HepG2 (cell line): ENCODE data around the gene SAA1. TPM values are rescaled to one million over a fixed set of nuclear protein-coding genes. Genes with fewer than 3 reads are reported as not detected.

ENCODE experiments used
- ATAC-seq: fragments of 200-7000 bp; cut with Tn5 transposase; 3 replicates; pipeline ENCODE4 v1.9.1; 2020; ENCODE audit warnings: mild to moderate bottlenecking, moderate library complexity
- BruUV-seq: library from RNA; stranded (reverse); fragments of 400-500 nt; replicated peaks from 2 replicates; lab custom pipeline; 2021; lab: Mats Ljungman, UMichigan
- CTCF ChIA-PET: fragments of 300-600 bp; formaldehyde crosslinking; extraction: SDS; loops from one replicate; lab custom pipeline; 2021; ENCODE audit warnings: low total read pairs, inconsistent platforms, low intra/inter-chr PET ratio; lab: Yijun Ruan, JAX
- POLR2A ChIA-PET: fragments of 350-600 bp; sonication (Branson Sonifier 250); formaldehyde crosslinking; loops from one replicate; lab custom pipeline; 2020; ENCODE audit warnings: antibody characterized with exemption, inconsistent platforms; lab: Yijun Ruan, JAX
- DNase-seq: peaks from one replicate; pipeline ENCODE4 v3.0.0-alpha.2; 2015; ENCODE audit warnings: low spot score
- FAIRE-seq: peaks from 3 replicates; lab custom pipeline; 2011; peaks lifted over from hg19 to GRCh38; lab: Jason Lieb, UNC
- H2AFZ ChIP-seq: one replicate; pipeline ENCODE4 v1.6.1; 2011; ENCODE audit warnings: low read length, inconsistent platforms
- H3K27ac ChIP-seq: fragments of 300-600 bp; 3 replicates; pipeline ENCODE4 v1.8.0; 2011; ENCODE audit warnings: mixed run types, mild to moderate bottlenecking, mixed read lengths, low read length, inconsistent platforms; ENCODE audit not compliant: insufficient read depth; ENCODE audit errors: extremely low read length
- H3K27me3 ChIP-seq, 2 experiments: fragments of 200-600 bp in 1 of 2; 2 replicates in 1 of 2; 3 replicates in 1 of 2; pipeline versions ENCODE4 v1.6.0 to v1.8.0; 2011; ENCODE audit warnings: low read length in 2 of 2, mild to moderate bottlenecking in 2 of 2, moderate library complexity in 2 of 2, inconsistent platforms in 1 of 2; ENCODE audit not compliant: insufficient read depth in 2 of 2, control insufficient read depth in 1 of 2
- H3K36me3 ChIP-seq, 2 experiments: fragments of 200-600 bp in 1 of 2; replicated peaks in 1 of 2; 2 replicates in 1 of 2; 3 replicates in 1 of 2; pipeline versions ENCODE4 v1.5.1 to v1.8.0; 2011; ENCODE audit warnings: low read length in 2 of 2, inconsistent platforms in 1 of 2; ENCODE audit not compliant: insufficient read depth in 2 of 2, control insufficient read depth in 1 of 2
- H3K4me1 ChIP-seq: 2 replicates; pipeline ENCODE4 v1.5.1; 2012; ENCODE audit warnings: low read length, inconsistent platforms; ENCODE audit not compliant: insufficient read depth
- H3K4me2 ChIP-seq: 2 replicates; pipeline ENCODE4 v1.6.0; 2011; ENCODE audit warnings: low read depth, low read length, inconsistent platforms
- H3K4me3 ChIP-seq, 3 experiments: fragments of 200-600 bp in 1 of 3; sonication (generic), shearing (Covaris generic) in 1 of 3; replicated peaks in 1 of 3; 2 replicates each; pipeline ENCODE4 v1.5.1; 2011 to 2016; ENCODE audit warnings: low read length in 3 of 3, inconsistent platforms in 2 of 3, low read depth in 2 of 3, mild to moderate bottlenecking in 2 of 3, control low read depth in 1 of 3, mixed read lengths in 1 of 3; ENCODE audit not compliant: insufficient read depth in 1 of 3
- H3K79me2 ChIP-seq: one replicate; pipeline ENCODE4 v1.6.1; 2011; ENCODE audit warnings: low read length, inconsistent platforms; ENCODE audit not compliant: insufficient read depth
- H3K9ac ChIP-seq: 2 replicates; pipeline ENCODE4 v1.6.0; 2011; ENCODE audit warnings: mild to moderate bottlenecking, low read depth, low read length, inconsistent platforms; ENCODE audit not compliant: insufficient read depth
- H3K9me3 ChIP-seq: 2 replicates; pipeline ENCODE4 v1.5.1; 2012; ENCODE audit warnings: mild to moderate bottlenecking, low read length
- H4K20me1 ChIP-seq: 2 replicates; pipeline ENCODE4 v1.6.0; 2011; ENCODE audit warnings: inconsistent platforms, mild to moderate bottlenecking, low read length, moderate library complexity; ENCODE audit not compliant: insufficient read depth
- CBX5 ChIP-seq: sonication (generic); formaldehyde crosslinking; IDR thresholded peaks from 2 replicates; pipeline ENCODE4 v1.4.0; 2020; ENCODE audit warnings: missing genetic modification reagents, borderline replicate concordance
- ELF3 ChIP-seq: IDR thresholded peaks from 2 replicates; pipeline ENCODE4 v1.6.1; 2016; ENCODE audit warnings: missing genetic modification reagents, missing compliant biosample characterization
- ERF ChIP-seq: IDR thresholded peaks from 2 replicates; pipeline ENCODE4 v1.6.1; 2018; ENCODE audit warnings: missing biosample characterization, missing genetic modification reagents
- GRHL1 ChIP-seq: sonication (generic); formaldehyde crosslinking; conservative IDR thresholded peaks from 2 replicates; pipeline ENCODE4 v1.8.0; 2022; ENCODE audit warnings: missing genetic modification reagents
- MAX ChIP-seq: IDR thresholded peaks from 2 replicates; pipeline ENCODE4 v1.6.1; 2012; ENCODE audit warnings: inconsistent platforms
- PAF1 ChIP-seq: IDR thresholded peaks from 2 replicates; pipeline ENCODE4 v1.6.1; 2016; ENCODE audit warnings: missing genetic modification reagents, missing compliant biosample characterization
- PITX1 ChIP-seq: sonication (generic); formaldehyde crosslinking; IDR thresholded peaks from 2 replicates; pipeline ENCODE4 v1.5.1; 2020; ENCODE audit warnings: mild to moderate bottlenecking, missing genetic modification reagents
- PRPF4 ChIP-seq: fragments of 200-400 bp; formaldehyde crosslinking; IDR thresholded peaks from 2 replicates; pipeline ENCODE4 v1.6.1; 2016; ENCODE audit warnings: low read length, low read depth; ENCODE audit not compliant: poor library complexity, severe bottlenecking
- RBFOX2 ChIP-seq: fragments of 200-400 bp; formaldehyde crosslinking; IDR thresholded peaks from 2 replicates; pipeline ENCODE4 v1.6.1; 2017; ENCODE audit warnings: low read depth, mild to moderate bottlenecking, low read length
- RERE ChIP-seq: IDR thresholded peaks from 2 replicates; pipeline ENCODE4 v1.6.1; 2016; ENCODE audit warnings: low read depth, missing genetic modification reagents, missing compliant biosample characterization
- RXRB ChIP-seq: IDR thresholded peaks from 2 replicates; pipeline ENCODE4 v1.6.1; 2016; ENCODE audit warnings: borderline replicate concordance, missing genetic modification reagents, missing compliant biosample characterization
- SMC3 ChIP-seq: IDR thresholded peaks from 2 replicates; pipeline ENCODE4 v1.6.1; 2011; ENCODE audit warnings: low read length, improper control_type of control experiment
- SNAPC2 ChIP-seq: sonication (generic); formaldehyde crosslinking; IDR thresholded peaks from 2 replicates; pipeline ENCODE4 v1.8.1; 2022; ENCODE audit warnings: mild to moderate bottlenecking, missing genetic modification reagents
- SNRNP70 ChIP-seq: fragments of 200-400 bp; formaldehyde crosslinking; IDR thresholded peaks from 2 replicates; pipeline ENCODE4 v1.6.1; 2017; ENCODE audit warnings: mild to moderate bottlenecking, low read depth, low read length, moderate library complexity
- STAG1 ChIP-seq: sonication (generic); formaldehyde crosslinking; IDR thresholded peaks from 2 replicates; pipeline ENCODE4 v1.4.0; 2020; ENCODE audit warnings: missing genetic modification reagents
- ZNF180 ChIP-seq: sonication (generic); formaldehyde crosslinking; IDR thresholded peaks from 2 replicates; pipeline ENCODE4 v1.4.0; 2020; ENCODE audit warnings: low read depth, missing genetic modification reagents, borderline replicate concordance
- ZNF235 ChIP-seq: sonication (generic); formaldehyde crosslinking; IDR thresholded peaks from 2 replicates; pipeline ENCODE4 v1.8.1; 2023; ENCODE audit warnings: mild to moderate bottlenecking, missing genetic modification reagents, borderline replicate concordance
- ZNF331 ChIP-seq: sonication (generic); formaldehyde crosslinking; IDR thresholded peaks from 2 replicates; pipeline ENCODE4 v1.4.0; 2020; ENCODE audit warnings: missing genetic modification reagents
- WGBS: methylation state at CpG from one replicate; pipeline ENCODE4 v1.1.6; 2017; ENCODE audit warnings: low lambda C conversion rate; 5-methylcytosine and 5-hydroxymethylcytosine counted together
- in situ Hi-C: cut with HindIII; loops from 2 replicates; pipeline ENCODE4 v1.10.0; 2017; ENCODE audit warnings: low pct_unique_long_range_greater_than_20kb; ENCODE audit not compliant: extremely low pct_ligation_motif_present
- intact Hi-C: fragments of 100-400 bp; cut with micrococcal nuclease; formaldehyde crosslinking; loops from one replicate; pipeline ENCODE4 v1.10.0; 2022; ENCODE audit not compliant: unreplicated experiment
- polyA plus RNA-seq, 8 experiments: library from polyadenylated mRNA; depleted of rRNA in 3 of 8; stranded (reverse) in 7 of 8; unstranded in 1 of 8; fragments of >200 nt; fragmentation: Illumina TruSeq in 4 of 8; extraction: Trizol in 4 of 8; gene quantifications; 2 replicates each; pipeline versions ENCODE4 v1.2.1 to v1.2.3, GENCODE V29; 2011 to 2016; ENCODE audit warnings: low read depth in 4 of 8, missing spikeins in 1 of 8, mixed read lengths in 1 of 8; ENCODE audit not compliant: insufficient read depth in 1 of 8
- total RNA-seq, 5 experiments: library from RNA; depleted of rRNA; stranded (reverse); fragments of >200 nt; fragmentation: Illumina TruSeq; extraction: Trizol; gene quantifications; 2 replicates each; pipeline ENCODE4 v1.2.3, GENCODE V29; 2016; ENCODE audit warnings: low read depth in 1 of 5

SAA1 gene
- total and polyA plus RNA-seq, 2 of the 13 experiments (the other 11 are each of a cell fraction or from before 2014, with no cell fraction given): not detected

- POLR2A ChIA-PET: interaction anchor here (0.7 to 1.6 kb wide), 3 partner anchors 13 to 390 kb away, joined by 3 to 6 read pairs (median 4); partner anchors contain the start of genes HPS5 and SPTY2D1
- ATAC-seq (peak; percentile 42), DNase-seq (peak; percentile 52), FAIRE-seq (no peak)
- intact Hi-C loops: loop anchor here (5.0 kb wide), 1 partner anchor 67 kb away; no protein-coding TSS in a partner anchor
- in situ Hi-C loops: no loop called here
- Histone ChIP-seq H3K9me3 (no peaks in the 10 kb centered on the region), H3K4me1 (peaks cover 23% of the 10 kb centered on the region), H4K20me1 (no peaks in the 10 kb centered on the region), H3K4me3 (no peak overlapping the region), H3K79me2 (no peaks in the 10 kb centered on the region), H3K27ac (no peak overlapping the region), H3K27me3 (peaks cover 0 to 3% of the 10 kb centered on the region in 2 experiments; a peak in 1 of 5 replicates), H3K9ac (no peak overlapping the region), H3K36me3 (no peaks in the 10 kb centered on the region), H3K4me2 (no peak overlapping the region), H2AFZ (no peak overlapping the region)
- 0% methylated on average over 1 of the region's 1 CpG for WGBS
- no TSS peak for BruUV-seq
- CTCF ChIA-PET: interaction anchor here (0.7 to 1.5 kb wide), 4 partner anchors 73 to 129 kb away, joined by 3 to 6 read pairs (median 4); no protein-coding TSS in a partner anchor
- 0 out of 2 replicates have a peak, but pooled peaks have one; percentile 37 for TF ChIP-seq ERF (CRISPR knock-in tag)
- no peak for TF ChIP-seq RBFOX2
- TF ChIP-seq ZNF331 (CRISPR knock-in tag): peak; percentile 39; the same call in 1 of the 2 replicates
- no peak for TF ChIP-seq SNAPC2 (CRISPR knock-in tag)
- no peak for TF ChIP-seq ZNF180 (CRISPR knock-in tag)
- no peak for TF ChIP-seq SNRNP70
- TF ChIP-seq CBX5 (CRISPR knock-in tag): 0 out of 2 replicates have a peak, but pooled peaks have one; percentile 24
- TF ChIP-seq GRHL1 (CRISPR knock-in tag): no peak
- no peak for TF ChIP-seq PRPF4
- peak; percentile 57; the same call in 1 of the 2 replicates for TF ChIP-seq PITX1 (CRISPR knock-in tag)
- TF ChIP-seq STAG1: peak; percentile 85
- no peak for TF ChIP-seq RERE (CRISPR knock-in tag)
- TF ChIP-seq MAX: no peak
- TF ChIP-seq ELF3: peak; percentile 47; the same call in 1 of the 2 replicates
- TF ChIP-seq SMC3: peak; percentile 76; the same call in 1 of the 2 replicates
- TF ChIP-seq RXRB (CRISPR knock-in tag): peak; percentile 36; the same call in 1 of the 2 replicates
- no peak for TF ChIP-seq ZNF235
- no peak for TF ChIP-seq PAF1 (CRISPR knock-in tag)
Measured at GRCh38 chr11:18243783-18244362, 22.2 kb upstream of the SAA1 start.
